ENCODE data around the gene ARHGEF37. TPM values are rescaled to one million over a fixed set of nuclear protein-coding genes. Genes with fewer than 3 reads are reported as not detected.
"Not testable (repeated sequence)": the region's sequence is repeated elsewhere in the genome, so short reads cannot be mapped to it uniquely, and the experiment has no call there.

Gene ARHGEF37
- total and polyA plus RNA-seq, 2 donors = 1.1 to 2.5 TPM

GRCh38 chr5:149594206-149594895, 13.1 kb downstream of the ARHGEF37 start:
- Histone ChIP-seq H3K27me3 (ENCODE audit: control insufficient read depth in 2 of 2, insufficient read depth in 1 of 2, low read length in 1 of 2) (peaks cover 0 to 2% of the 10 kb centered on the region in 2 donors), H3K27ac (ENCODE audit: low read depth in 1 of 2, low read length in 1 of 2) (no peak overlapping the region), H3K9me3 (ENCODE audit: control insufficient read depth in 2 of 2, insufficient read depth in 1 of 2, low read length in 1 of 2) (no peaks in the 10 kb centered on the region), H3K4me1 (ENCODE audit: control insufficient read depth in 2 of 2, insufficient read depth in 2 of 2, low read length in 2 of 2) (no peaks in the 10 kb centered on the region), H3K36me3 (ENCODE audit: control insufficient read depth in 2 of 2, insufficient read depth in 2 of 2, low read length in 1 of 2) (no peaks in the 10 kb centered on the region), H3K4me3 (ENCODE audit: low read length in 2 of 2) (no peak overlapping the region)
- no peak for DNase-seq (ENCODE audit: low read depth in 6 of 9, low spot score in 9 of 9)
- WGBS = 95% methylated on average over 5 of the region's 5 CpGs

GRCh38 chr5:149595105-149595504, 13.8 kb downstream of the ARHGEF37 start:
- 96% methylated on average over 3 of the region's 3 CpGs for WGBS
- H3K27ac ChIP-seq (ENCODE audit: low read depth in 1 of 2, low read length in 1 of 2); H3K9me3 ChIP-seq (ENCODE audit: control insufficient read depth in 2 of 2, insufficient read depth in 1 of 2, low read length in 1 of 2); H3K4me1 ChIP-seq (ENCODE audit: control insufficient read depth in 2 of 2, insufficient read depth in 2 of 2, low read length in 2 of 2); H3K27me3 ChIP-seq (ENCODE audit: control insufficient read depth in 2 of 2, insufficient read depth in 1 of 2, low read length in 1 of 2); H3K36me3 ChIP-seq (ENCODE audit: control insufficient read depth in 2 of 2, insufficient read depth in 2 of 2, low read length in 1 of 2); DNase-seq (ENCODE audit: low read depth in 6 of 9, low spot score in 9 of 9); H3K4me3 ChIP-seq (ENCODE audit: low read length in 2 of 2): not testable (repeated sequence)

- WGBS = 93% methylated on average over 2 of the region's 2 CpGs
- Histone ChIP-seq H3K27me3 (ENCODE audit: control insufficient read depth in 2 of 2, insufficient read depth in 1 of 2, low read length in 1 of 2) (no peaks in the 10 kb centered on the region), H3K4me3 (ENCODE audit: low read length in 2 of 2) (no peak overlapping the region), H3K9me3 (ENCODE audit: control insufficient read depth in 2 of 2, insufficient read depth in 1 of 2, low read length in 1 of 2) (no peaks in the 10 kb centered on the region), H3K4me1 (ENCODE audit: control insufficient read depth in 2 of 2, insufficient read depth in 2 of 2, low read length in 2 of 2) (no peaks in the 10 kb centered on the region), H3K36me3 (ENCODE audit: control insufficient read depth in 2 of 2, insufficient read depth in 2 of 2, low read length in 1 of 2) (no peaks in the 10 kb centered on the region), H3K27ac (ENCODE audit: low read depth in 1 of 2, low read length in 1 of 2) (no peak overlapping the region)
- no peak for DNase-seq (ENCODE audit: low read depth in 6 of 9, low spot score in 9 of 9)
Measured at GRCh38 chr5:149596712-149597111, 15.4 kb downstream of the ARHGEF37 start.

GRCh38 chr5:149597618-149598017, 16.3 kb downstream of the ARHGEF37 start:
- Histone ChIP-seq H3K27me3 (ENCODE audit: control insufficient read depth in 2 of 2, insufficient read depth in 1 of 2, low read length in 1 of 2) (no peaks in the 10 kb centered on the region), H3K36me3 (ENCODE audit: control insufficient read depth in 2 of 2, insufficient read depth in 2 of 2, low read length in 1 of 2) (no peaks in the 10 kb centered on the region), H3K9me3 (ENCODE audit: control insufficient read depth in 2 of 2, insufficient read depth in 1 of 2, low read length in 1 of 2) (no peaks in the 10 kb centered on the region), H3K4me1 (ENCODE audit: control insufficient read depth in 2 of 2, insufficient read depth in 2 of 2, low read length in 2 of 2) (no peaks in the 10 kb centered on the region), H3K4me3 (ENCODE audit: low read length in 2 of 2) (no peak overlapping the region), H3K27ac (ENCODE audit: low read depth in 1 of 2, low read length in 1 of 2) (no peak overlapping the region)
- no peak for DNase-seq (ENCODE audit: low read depth in 6 of 9, low spot score in 9 of 9)
- WGBS = 97% methylated on average over 7 of the region's 7 CpGs

GRCh38 chr5:149598234-149598633, 16.9 kb downstream of the ARHGEF37 start:
- not testable (repeated sequence) for H3K36me3 ChIP-seq (ENCODE audit: control insufficient read depth in 2 of 2, insufficient read depth in 2 of 2, low read length in 1 of 2); DNase-seq (ENCODE audit: low read depth in 6 of 9, low spot score in 9 of 9); H3K27ac ChIP-seq (ENCODE audit: low read depth in 1 of 2, low read length in 1 of 2); H3K4me3 ChIP-seq (ENCODE audit: low read length in 2 of 2); H3K9me3 ChIP-seq (ENCODE audit: control insufficient read depth in 2 of 2, insufficient read depth in 1 of 2, low read length in 1 of 2); H3K4me1 ChIP-seq (ENCODE audit: control insufficient read depth in 2 of 2, insufficient read depth in 2 of 2, low read length in 2 of 2); H3K27me3 ChIP-seq (ENCODE audit: control insufficient read depth in 2 of 2, insufficient read depth in 1 of 2, low read length in 1 of 2)
- 98% methylated on average over 2 of the region's 2 CpGs for WGBS

GRCh38 chr5:149598966-149599365, 17.7 kb downstream of the ARHGEF37 start:
- no peaks in the 10 kb centered on the region for H3K36me3 ChIP-seq (ENCODE audit: control insufficient read depth in 2 of 2, insufficient read depth in 2 of 2, low read length in 1 of 2)
- H3K27ac ChIP-seq (ENCODE audit: low read depth in 1 of 2, low read length in 1 of 2) = no peak overlapping the region
- no peaks in the 10 kb centered on the region for H3K4me1 ChIP-seq (ENCODE audit: control insufficient read depth in 2 of 2, insufficient read depth in 2 of 2, low read length in 2 of 2)
- 95% methylated on average over 3 of the region's 3 CpGs for WGBS
- no peaks in the 10 kb centered on the region for H3K9me3 ChIP-seq (ENCODE audit: control insufficient read depth in 2 of 2, insufficient read depth in 1 of 2, low read length in 1 of 2)
- no peaks in the 10 kb centered on the region for H3K27me3 ChIP-seq (ENCODE audit: control insufficient read depth in 2 of 2, insufficient read depth in 1 of 2, low read length in 1 of 2)
- DNase-seq (ENCODE audit: low read depth in 6 of 9, low spot score in 9 of 9) = no peak
- no peak overlapping the region for H3K4me3 ChIP-seq (ENCODE audit: low read length in 2 of 2)

GRCh38 chr5:149599375-149599774, 18.1 kb downstream of the ARHGEF37 start:
- Histone ChIP-seq H3K4me1 (ENCODE audit: control insufficient read depth in 2 of 2, insufficient read depth in 2 of 2, low read length in 2 of 2) (no peaks in the 10 kb centered on the region), H3K4me3 (ENCODE audit: low read length in 2 of 2) (no peak overlapping the region), H3K27me3 (ENCODE audit: control insufficient read depth in 2 of 2, insufficient read depth in 1 of 2, low read length in 1 of 2) (no peaks in the 10 kb centered on the region), H3K27ac (ENCODE audit: low read depth in 1 of 2, low read length in 1 of 2) (no peak overlapping the region), H3K36me3 (ENCODE audit: control insufficient read depth in 2 of 2, insufficient read depth in 2 of 2, low read length in 1 of 2) (no peaks in the 10 kb centered on the region), H3K9me3 (ENCODE audit: control insufficient read depth in 2 of 2, insufficient read depth in 1 of 2, low read length in 1 of 2) (no peaks in the 10 kb centered on the region)
- DNase-seq (ENCODE audit: low read depth in 6 of 9, low spot score in 9 of 9) = no peak
- WGBS = 96% methylated on average over 4 of the region's 4 CpGs

- no peaks in the 10 kb centered on the region for H3K36me3 ChIP-seq (ENCODE audit: control insufficient read depth in 2 of 2, insufficient read depth in 2 of 2, low read length in 1 of 2)
- WGBS = 94% methylated on average over 3 of the region's 3 CpGs
- H3K4me3 ChIP-seq (ENCODE audit: low read length in 2 of 2) = no peak overlapping the region
- H3K4me1 ChIP-seq (ENCODE audit: control insufficient read depth in 2 of 2, insufficient read depth in 2 of 2, low read length in 2 of 2) = no peaks in the 10 kb centered on the region
- H3K27me3 ChIP-seq (ENCODE audit: control insufficient read depth in 2 of 2, insufficient read depth in 1 of 2, low read length in 1 of 2) = no peaks in the 10 kb centered on the region
- no peaks in the 10 kb centered on the region for H3K9me3 ChIP-seq (ENCODE audit: control insufficient read depth in 2 of 2, insufficient read depth in 1 of 2, low read length in 1 of 2)
- DNase-seq (ENCODE audit: low read depth in 6 of 9, low spot score in 9 of 9) = no peak
- H3K27ac ChIP-seq (ENCODE audit: low read depth in 1 of 2, low read length in 1 of 2) = no peak overlapping the region
Measured at GRCh38 chr5:149600932-149601331, 19.6 kb downstream of the ARHGEF37 start.

GRCh38 chr5:149603210-149603609, 21.9 kb downstream of the ARHGEF37 start:
- Histone ChIP-seq H3K36me3 (ENCODE audit: control insufficient read depth in 2 of 2, insufficient read depth in 2 of 2, low read length in 1 of 2) (no peaks in the 10 kb centered on the region), H3K4me1 (ENCODE audit: control insufficient read depth in 2 of 2, insufficient read depth in 2 of 2, low read length in 2 of 2) (no peaks in the 10 kb centered on the region), H3K27me3 (ENCODE audit: control insufficient read depth in 2 of 2, insufficient read depth in 1 of 2, low read length in 1 of 2) (no peaks in the 10 kb centered on the region), H3K27ac (ENCODE audit: low read depth in 1 of 2, low read length in 1 of 2) (no peak overlapping the region), H3K9me3 (ENCODE audit: control insufficient read depth in 2 of 2, insufficient read depth in 1 of 2, low read length in 1 of 2) (no peaks in the 10 kb centered on the region), H3K4me3 (ENCODE audit: low read length in 2 of 2) (no peak overlapping the region)
- WGBS = 95% methylated on average over 4 of the region's 4 CpGs
- no peak for DNase-seq (ENCODE audit: low read depth in 6 of 9, low spot score in 9 of 9)

Measured in thymus (tissue), 11 donors.